ENCODE data around the gene ZNF732.
A peak's percentile ranks its signal among the peaks of the same experiment; 100 is the strongest.
"Not testable (repeated sequence)": the region's sequence is repeated elsewhere in the genome, so short reads cannot be mapped to it uniquely, and the experiment has no call there.

Gene ZNF732

GRCh38 chr4:304969-305680, at the start of gene ZNF732:
Gene ZNF732 (minus strand): TSS chr4:305474. CDS start chr4:305310, 164 bp downstream.
- Mint-ChIP-seq H3K27ac (no peak within 1 kb of the TSS), H3K4me1 (ENCODE audit: low read depth) (peaks cover 11% of the 10 kb centered on the region), H3K9me3 (peaks cover 37% of the 10 kb centered on the region), H3K4me3 (no peak within 1 kb of the TSS), H3K27me3 (peaks cover 57% of the 10 kb centered on the region), H3K36me3 (ENCODE audit: low read depth) (peaks cover 20% of the 10 kb centered on the region)
- DNase-seq, result no peak

- DNase-seq, result no peak
- Mint-ChIP-seq H3K36me3 (ENCODE audit: low read depth) (peaks cover 87% of the 10 kb centered on the region), H3K4me3 (peak overlapping the region; percentile 99), H3K27me3 (no peaks in the 10 kb centered on the region), H3K9me3 (peaks cover 48% of the 10 kb centered on the region), H3K4me1 (ENCODE audit: low read depth) (peaks cover 33% of the 10 kb centered on the region), H3K27ac (no peak overlapping the region)
These were observed 34.7 kb upstream of the ZNF732 start for GRCh38 chr4:340011-340410.

- Mint-ChIP-seq H3K27ac (peak overlapping the region; percentile 100), H3K9me3 (peaks cover 53% of the 10 kb centered on the region), H3K36me3 (ENCODE audit: low read depth) (peaks cover 81% of the 10 kb centered on the region), H3K4me3 (peak overlapping the region; percentile 99), H3K27me3 (no peaks in the 10 kb centered on the region), H3K4me1 (ENCODE audit: low read depth) (peaks cover 33% of the 10 kb centered on the region)
- no peak for DNase-seq
These were observed 33.5 kb upstream of the ZNF732 start for GRCh38 chr4:338759-339097.

GRCh38 chr4:337932-338758, 32.9 kb upstream of the ZNF732 start:
- Mint-ChIP-seq H3K36me3 (ENCODE audit: low read depth) (peaks cover 77% of the 10 kb centered on the region), H3K27me3 (no peaks in the 10 kb centered on the region), H3K27ac (peak overlapping the region; percentile 100), H3K4me1 (ENCODE audit: low read depth) (peaks cover 33% of the 10 kb centered on the region), H3K9me3 (peaks cover 53% of the 10 kb centered on the region), H3K4me3 (peak overlapping the region; percentile 99)
- peak; percentile 81 for DNase-seq

GRCh38 chr4:337143-337931, 32.1 kb upstream of the ZNF732 start, which contains the start of gene ZNF141:
Gene ZNF141 (plus strand): TSS chr4:337814. CDS start chr4:337984, 170 bp downstream.
- Mint-ChIP-seq H3K36me3 (ENCODE audit: low read depth) (peaks cover 70% of the 10 kb centered on the region), H3K27ac (peak within 1 kb of the TSS; percentile 100), H3K4me1 (ENCODE audit: low read depth) (peaks cover 33% of the 10 kb centered on the region), H3K9me3 (peaks cover 49% of the 10 kb centered on the region), H3K4me3 (peak within 1 kb of the TSS; percentile 99), H3K27me3 (no peaks in the 10 kb centered on the region)
- peak; percentile 89 for DNase-seq

GRCh38 chr4:336893-337142, 31.5 kb upstream of the ZNF732 start:
- Mint-ChIP-seq H3K27ac (peak overlapping the region; percentile 100), H3K27me3 (no peaks in the 10 kb centered on the region), H3K4me1 (ENCODE audit: low read depth) (peaks cover 33% of the 10 kb centered on the region), H3K36me3 (ENCODE audit: low read depth) (peaks cover 64% of the 10 kb centered on the region), H3K9me3 (peaks cover 45% of the 10 kb centered on the region), H3K4me3 (peak overlapping the region; percentile 99)
- no peak for DNase-seq

GRCh38 chr4:336099-336892, 31.0 kb upstream of the ZNF732 start:
- H3K4me1 Mint-ChIP-seq (ENCODE audit: low read depth), result peaks cover 33% of the 10 kb centered on the region
- H3K4me3 Mint-ChIP-seq, result peak overlapping the region; percentile 67
- no peaks in the 10 kb centered on the region for H3K27me3 Mint-ChIP-seq
- H3K9me3 Mint-ChIP-seq, result peaks cover 41% of the 10 kb centered on the region
- H3K27ac Mint-ChIP-seq, result peak overlapping the region; percentile 60
- DNase-seq, result peak; percentile 33
- H3K36me3 Mint-ChIP-seq (ENCODE audit: low read depth), result peaks cover 59% of the 10 kb centered on the region

GRCh38 chr4:335515-335914, 30.2 kb upstream of the ZNF732 start:
- peaks cover 30% of the 10 kb centered on the region for H3K4me1 Mint-ChIP-seq (ENCODE audit: low read depth)
- H3K4me3 Mint-ChIP-seq, result peak overlapping the region; percentile 67
- DNase-seq, result no peak
- H3K27ac Mint-ChIP-seq, result no peak overlapping the region
- peaks cover 37% of the 10 kb centered on the region for H3K9me3 Mint-ChIP-seq
- H3K36me3 Mint-ChIP-seq (ENCODE audit: low read depth), result peaks cover 53% of the 10 kb centered on the region
- H3K27me3 Mint-ChIP-seq, result no peaks in the 10 kb centered on the region

- peaks cover 22% of the 10 kb centered on the region for H3K9me3 Mint-ChIP-seq
- no peak overlapping the region for H3K27ac Mint-ChIP-seq
- no peaks in the 10 kb centered on the region for H3K27me3 Mint-ChIP-seq
- no peaks in the 10 kb centered on the region for H3K4me1 Mint-ChIP-seq (ENCODE audit: low read depth)
- DNase-seq, result no peak
- H3K4me3 Mint-ChIP-seq, result no peak overlapping the region
- H3K36me3 Mint-ChIP-seq (ENCODE audit: low read depth), result peaks cover 10% of the 10 kb centered on the region
These were observed 23.5 kb upstream of the ZNF732 start for GRCh38 chr4:328729-329128.

GRCh38 chr4:314296-314903, 9.1 kb upstream of the ZNF732 start:
- Mint-ChIP-seq H3K4me3 (no peak overlapping the region), H3K36me3 (ENCODE audit: low read depth) (peaks cover 11% of the 10 kb centered on the region), H3K9me3 (peaks cover 50% of the 10 kb centered on the region), H3K27me3 (peaks cover 27% of the 10 kb centered on the region), H3K27ac (no peak overlapping the region), H3K4me1 (ENCODE audit: low read depth) (no peaks in the 10 kb centered on the region)
- DNase-seq, result no peak

- peaks cover 36% of the 10 kb centered on the region for H3K9me3 Mint-ChIP-seq
- peaks cover 36% of the 10 kb centered on the region for H3K27me3 Mint-ChIP-seq
- peaks cover 11% of the 10 kb centered on the region for H3K4me1 Mint-ChIP-seq (ENCODE audit: low read depth)
- DNase-seq, result no peak
- H3K27ac Mint-ChIP-seq, result no peak overlapping the region
- H3K36me3 Mint-ChIP-seq (ENCODE audit: low read depth), result peaks cover 15% of the 10 kb centered on the region
- H3K4me3 Mint-ChIP-seq, result no peak overlapping the region
These were observed 4.5 kb upstream of the ZNF732 start for GRCh38 chr4:309807-310206.

- peaks cover 65% of the 10 kb centered on the region for H3K27me3 Mint-ChIP-seq
- no peak overlapping the region for H3K4me3 Mint-ChIP-seq
- H3K27ac Mint-ChIP-seq, result no peak overlapping the region
- DNase-seq, result no peak
- H3K4me1 Mint-ChIP-seq (ENCODE audit: low read depth), result peaks cover 11% of the 10 kb centered on the region
- H3K9me3 Mint-ChIP-seq, result peaks cover 41% of the 10 kb centered on the region
- H3K36me3 Mint-ChIP-seq (ENCODE audit: low read depth), result peaks cover 23% of the 10 kb centered on the region
These were observed 1.3 kb upstream of the ZNF732 start for GRCh38 chr4:306551-306961.

- not testable (repeated sequence) for H3K27ac Mint-ChIP-seq, H3K4me3 Mint-ChIP-seq, DNase-seq
- peaks cover 11% of the 10 kb centered on the region for H3K4me1 Mint-ChIP-seq (ENCODE audit: low read depth)
- H3K27me3 Mint-ChIP-seq, result peaks cover 57% of the 10 kb centered on the region
- peaks cover 20% of the 10 kb centered on the region for H3K36me3 Mint-ChIP-seq (ENCODE audit: low read depth)
- H3K9me3 Mint-ChIP-seq, result peaks cover 37% of the 10 kb centered on the region
These were observed 758 bp downstream of the ZNF732 start for GRCh38 chr4:304516-304915.

GRCh38 chr4:302381-302780, 2.9 kb downstream of the ZNF732 start:
- peaks cover 11% of the 10 kb centered on the region for H3K4me1 Mint-ChIP-seq (ENCODE audit: low read depth)
- peaks cover 20% of the 10 kb centered on the region for H3K36me3 Mint-ChIP-seq (ENCODE audit: low read depth)
- H3K27me3 Mint-ChIP-seq, result peaks cover 56% of the 10 kb centered on the region
- no peak overlapping the region for H3K27ac Mint-ChIP-seq
- no peak overlapping the region for H3K4me3 Mint-ChIP-seq
- H3K9me3 Mint-ChIP-seq, result peaks cover 31% of the 10 kb centered on the region
- no peak for DNase-seq

Data from activated T-cell treated with anti-CD3 and anti-CD28 coated beads, Interleukin-2, amount 50 U/mL, for 24 hours (primary cell).